ENCODE data around the gene SCGB1D1.

Gene SCGB1D1

GRCh38 chr11:62150887-62151736 is 38.9 kb upstream of the SCGB1D1 start:
- H3K27me3 ChIP-seq (ENCODE audit: insufficient read depth, low read length), result no peaks in the 10 kb centered on the region
- H3K4me1 ChIP-seq (ENCODE audit: insufficient read depth, low read length, severe bottlenecking), result no peaks in the 10 kb centered on the region
- no peaks in the 10 kb centered on the region for H3F3A ChIP-seq (ENCODE audit: insufficient read depth, low read length)
- no peak overlapping the region for H3K4me3 ChIP-seq (ENCODE audit: low read depth, low read length, poor library complexity, severe bottlenecking)
- no peaks in the 10 kb centered on the region for H3K79me2 ChIP-seq (ENCODE audit: insufficient read depth, low read length)
- H4K20me1 ChIP-seq (ENCODE audit: insufficient read depth, low read length), result no peaks in the 10 kb centered on the region
- no peak overlapping the region for H3K4me2 ChIP-seq (ENCODE audit: low read length)
- no peak overlapping the region for H3K27ac ChIP-seq (ENCODE audit: low read depth, low read length, poor library complexity, severe bottlenecking)
- no peaks in the 10 kb centered on the region for H3K9me3 ChIP-seq (ENCODE audit: low read length)
- H3K9me2 ChIP-seq (ENCODE audit: low read depth, low read length), result no peaks in the 10 kb centered on the region
- H2AFZ ChIP-seq (ENCODE audit: low read length), result no peak overlapping the region
- peaks cover 72% of the 10 kb centered on the region for H3K36me3 ChIP-seq (ENCODE audit: insufficient read depth, low read length)
- H3K9ac ChIP-seq (ENCODE audit: low read length), result no peak overlapping the region
- TF ChIP-seq EZH2 (IDR thresholded peaks at IDR 0.05; ENCODE audit: borderline replicate concordance, low read length), result no peak
- TF ChIP-seq, protein P1, sequence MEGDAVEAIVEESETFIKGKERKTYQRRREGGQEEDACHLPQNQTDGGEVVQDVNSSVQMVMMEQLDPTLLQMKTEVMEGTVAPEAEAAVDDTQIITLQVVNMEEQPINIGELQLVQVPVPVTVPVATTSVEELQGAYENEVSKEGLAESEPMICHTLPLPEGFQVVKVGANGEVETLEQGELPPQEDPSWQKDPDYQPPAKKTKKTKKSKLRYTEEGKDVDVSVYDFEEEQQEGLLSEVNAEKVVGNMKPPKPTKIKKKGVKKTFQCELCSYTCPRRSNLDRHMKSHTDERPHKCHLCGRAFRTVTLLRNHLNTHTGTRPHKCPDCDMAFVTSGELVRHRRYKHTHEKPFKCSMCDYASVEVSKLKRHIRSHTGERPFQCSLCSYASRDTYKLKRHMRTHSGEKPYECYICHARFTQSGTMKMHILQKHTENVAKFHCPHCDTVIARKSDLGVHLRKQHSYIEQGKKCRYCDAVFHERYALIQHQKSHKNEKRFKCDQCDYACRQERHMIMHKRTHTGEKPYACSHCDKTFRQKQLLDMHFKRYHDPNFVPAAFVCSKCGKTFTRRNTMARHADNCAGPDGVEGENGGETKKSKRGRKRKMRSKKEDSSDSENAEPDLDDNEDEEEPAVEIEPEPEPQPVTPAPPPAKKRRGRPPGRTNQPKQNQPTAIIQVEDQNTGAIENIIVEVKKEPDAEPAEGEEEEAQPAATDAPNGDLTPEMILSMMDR (IDR thresholded peaks at IDR 0.05; ENCODE audit: low read length), result no peak

DNA sequence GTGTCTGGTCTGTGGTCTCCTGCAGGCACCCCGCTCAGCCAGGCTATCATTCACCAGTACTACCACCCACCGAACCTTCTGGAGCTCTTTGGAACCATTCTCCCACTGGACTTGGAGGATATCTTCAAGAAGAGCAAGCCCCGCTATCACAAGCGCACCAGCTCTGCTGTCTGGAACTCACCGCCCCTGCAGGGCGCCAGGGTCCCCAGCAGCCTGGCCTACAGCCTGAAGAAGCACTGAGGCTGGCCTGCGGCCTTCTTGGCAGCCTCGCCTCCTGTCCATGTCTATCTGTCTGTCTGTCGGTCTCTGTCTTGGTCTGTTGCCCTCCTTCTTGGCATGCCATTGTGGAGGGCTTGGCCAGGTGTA is 38.3 kb upstream of the SCGB1D1 start:
- Histone ChIP-seq H2AFZ (ENCODE audit: low read length) (no peak overlapping the region), H3K4me2 (ENCODE audit: low read length) (no peak overlapping the region), H3K27me3 (ENCODE audit: insufficient read depth, low read length) (no peaks in the 10 kb centered on the region), H3K9ac (ENCODE audit: low read length) (no peak overlapping the region), H3K27ac (ENCODE audit: low read depth, low read length, poor library complexity, severe bottlenecking) (no peak overlapping the region), H3K9me3 (ENCODE audit: low read length) (no peaks in the 10 kb centered on the region), H3K9me2 (ENCODE audit: low read depth, low read length) (no peaks in the 10 kb centered on the region), H3K79me2 (ENCODE audit: insufficient read depth, low read length) (no peaks in the 10 kb centered on the region), H3K4me1 (ENCODE audit: insufficient read depth, low read length, severe bottlenecking) (no peaks in the 10 kb centered on the region), H4K20me1 (ENCODE audit: insufficient read depth, low read length) (no peaks in the 10 kb centered on the region), H3K36me3 (ENCODE audit: insufficient read depth, low read length) (peaks cover 66% of the 10 kb centered on the region), H3F3A (ENCODE audit: insufficient read depth, low read length) (no peaks in the 10 kb centered on the region), H3K4me3 (ENCODE audit: low read depth, low read length, poor library complexity, severe bottlenecking) (no peak overlapping the region)
- TF ChIP-seq, protein P1 (IDR thresholded peaks at IDR 0.05; ENCODE audit: low read length), result no peak
- no peak for TF ChIP-seq EZH2 (IDR thresholded peaks at IDR 0.05; ENCODE audit: borderline replicate concordance, low read length)

- TF ChIP-seq, protein P1 (IDR thresholded peaks at IDR 0.05; ENCODE audit: low read length), result no peak
- TF ChIP-seq EZH2 (IDR thresholded peaks at IDR 0.05; ENCODE audit: borderline replicate concordance, low read length), result no peak
- Histone ChIP-seq H3K27ac (ENCODE audit: low read depth, low read length, poor library complexity, severe bottlenecking) (no peak overlapping the region), H2AFZ (ENCODE audit: low read length) (no peak overlapping the region), H3K4me1 (ENCODE audit: insufficient read depth, low read length, severe bottlenecking) (no peaks in the 10 kb centered on the region), H3F3A (ENCODE audit: insufficient read depth, low read length) (no peaks in the 10 kb centered on the region), H3K9me2 (ENCODE audit: low read depth, low read length) (no peaks in the 10 kb centered on the region), H4K20me1 (ENCODE audit: insufficient read depth, low read length) (no peaks in the 10 kb centered on the region), H3K9me3 (ENCODE audit: low read length) (no peaks in the 10 kb centered on the region), H3K27me3 (ENCODE audit: insufficient read depth, low read length) (no peaks in the 10 kb centered on the region), H3K4me2 (ENCODE audit: low read length) (no peak overlapping the region), H3K9ac (ENCODE audit: low read length) (no peak overlapping the region), H3K4me3 (ENCODE audit: low read depth, low read length, poor library complexity, severe bottlenecking) (no peak overlapping the region), H3K36me3 (ENCODE audit: insufficient read depth, low read length) (peaks cover 59% of the 10 kb centered on the region), H3K79me2 (ENCODE audit: insufficient read depth, low read length) (no peaks in the 10 kb centered on the region)
Measured at GRCh38 chr11:62152245-62153086, 37.5 kb upstream of the SCGB1D1 start.

All from OCI-LY1 (cell line).